GM19035 (cell line): ENCODE measurements around the gene BCO2.

Experiments
- ATAC-seq: cut with Tn5 transposase; IDR thresholded peaks from one replicate; pipeline ENCODE4 v1.9.1; 2021; ENCODE audit not compliant: unreplicated experiment

The BCO2 gene

DNA sequence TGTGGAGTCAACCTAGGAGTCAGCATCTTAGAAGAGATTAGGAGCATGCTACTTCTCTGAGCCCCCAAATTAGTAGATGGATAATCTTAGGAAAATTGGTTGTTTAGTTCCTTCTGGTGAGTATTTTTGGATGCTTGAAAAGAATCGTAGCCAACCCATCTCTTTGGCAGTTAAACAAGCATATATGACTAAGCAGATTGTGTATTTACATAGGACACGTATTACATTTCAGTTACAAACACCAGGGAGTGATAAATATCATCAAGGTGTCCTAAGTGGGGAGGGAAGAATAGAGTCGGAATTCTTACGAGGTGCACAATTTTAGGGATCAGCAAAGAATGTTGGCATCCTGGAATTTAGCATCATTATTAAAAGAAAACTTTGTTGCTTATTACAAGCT, 71.9 kb downstream of the BCO2 start:
- no peak for ATAC-seq

DNA sequence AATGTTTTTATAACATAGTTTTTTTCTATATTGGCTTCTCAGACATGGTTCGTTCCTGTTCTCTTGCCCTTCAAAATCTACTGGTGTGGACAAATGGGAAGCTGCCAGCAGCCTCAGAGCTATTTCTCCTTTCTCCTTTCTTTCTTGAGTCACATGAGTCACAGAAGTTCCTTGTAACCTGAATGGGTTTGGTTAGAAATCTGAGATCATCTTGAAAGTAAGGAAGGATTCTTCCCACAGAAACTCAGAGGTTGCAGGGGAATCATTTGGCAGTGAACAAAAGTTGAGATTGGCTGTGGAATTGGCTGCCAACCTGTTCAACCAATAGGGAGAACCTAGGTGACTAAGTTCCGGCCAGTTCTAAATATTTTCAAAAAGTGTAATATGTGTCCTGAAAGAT, 72.9 kb downstream of the BCO2 start:
- no peak for ATAC-seq

DNA sequence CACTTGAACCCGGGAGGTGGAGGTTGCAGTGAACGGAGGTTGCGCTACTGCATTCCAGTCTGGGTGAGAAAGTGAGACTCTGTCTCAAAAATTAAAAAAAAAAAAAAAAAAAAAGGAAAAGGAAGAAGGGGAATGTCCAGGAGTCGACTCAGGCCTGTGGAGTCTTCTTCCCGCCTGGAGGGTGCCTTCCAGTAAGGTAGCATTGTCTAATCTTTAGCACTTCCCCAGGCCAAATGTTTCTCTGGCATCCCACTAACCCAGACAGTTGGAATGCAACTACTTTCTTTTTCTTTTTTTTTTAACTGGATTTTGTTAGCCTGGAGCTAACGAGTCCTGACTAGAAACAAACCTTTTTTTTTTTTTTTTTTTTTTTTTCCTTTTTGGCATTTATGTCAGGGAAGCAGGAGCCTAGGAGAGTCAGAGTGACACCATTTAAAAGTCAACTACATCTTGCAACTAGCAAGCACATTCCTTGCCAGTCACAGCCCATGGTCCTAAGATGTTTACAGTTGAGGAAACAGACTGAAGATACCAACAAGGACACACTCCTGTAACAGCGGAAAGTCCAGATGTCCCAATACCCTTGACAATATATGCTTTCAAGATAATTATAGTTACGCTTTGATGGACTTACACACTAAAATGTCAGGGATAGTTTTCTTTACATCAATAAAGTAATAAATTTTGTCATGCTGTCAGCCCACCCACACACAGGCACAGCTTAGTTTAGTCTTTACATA, 74.7 kb downstream of the BCO2 start:
- ATAC-seq, result no peak

DNA sequence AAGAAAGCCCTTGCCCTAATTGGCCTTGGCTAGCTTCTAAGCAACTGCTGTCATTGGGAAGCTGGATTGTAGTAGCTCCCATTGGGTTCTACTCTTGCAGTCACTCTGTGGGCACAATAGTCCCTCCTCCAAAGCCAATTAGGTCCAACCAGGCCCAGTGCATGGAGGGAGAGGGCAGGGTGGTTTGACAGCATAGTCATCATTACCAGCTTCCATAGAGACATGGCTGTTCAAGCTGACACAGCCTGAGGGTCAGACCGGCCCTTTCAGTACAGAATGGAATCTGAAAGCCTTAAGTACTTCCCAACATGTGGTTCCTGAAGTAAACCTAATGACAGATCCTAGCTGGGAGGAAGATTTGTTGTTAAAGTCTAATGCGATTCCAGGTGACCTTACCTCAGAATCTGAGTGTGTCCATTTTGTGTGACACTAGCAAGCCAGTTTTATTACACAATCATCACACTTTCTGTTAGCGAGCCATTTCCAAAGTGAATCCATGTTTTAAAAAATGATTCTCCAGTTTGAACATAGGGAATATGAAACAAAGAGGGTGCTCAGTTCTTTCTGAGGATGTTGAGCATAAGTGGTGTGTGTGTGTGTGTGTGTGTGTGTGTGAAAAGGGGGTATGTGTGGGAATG, 78.4 kb downstream of the BCO2 start:
- no peak for ATAC-seq

DNA sequence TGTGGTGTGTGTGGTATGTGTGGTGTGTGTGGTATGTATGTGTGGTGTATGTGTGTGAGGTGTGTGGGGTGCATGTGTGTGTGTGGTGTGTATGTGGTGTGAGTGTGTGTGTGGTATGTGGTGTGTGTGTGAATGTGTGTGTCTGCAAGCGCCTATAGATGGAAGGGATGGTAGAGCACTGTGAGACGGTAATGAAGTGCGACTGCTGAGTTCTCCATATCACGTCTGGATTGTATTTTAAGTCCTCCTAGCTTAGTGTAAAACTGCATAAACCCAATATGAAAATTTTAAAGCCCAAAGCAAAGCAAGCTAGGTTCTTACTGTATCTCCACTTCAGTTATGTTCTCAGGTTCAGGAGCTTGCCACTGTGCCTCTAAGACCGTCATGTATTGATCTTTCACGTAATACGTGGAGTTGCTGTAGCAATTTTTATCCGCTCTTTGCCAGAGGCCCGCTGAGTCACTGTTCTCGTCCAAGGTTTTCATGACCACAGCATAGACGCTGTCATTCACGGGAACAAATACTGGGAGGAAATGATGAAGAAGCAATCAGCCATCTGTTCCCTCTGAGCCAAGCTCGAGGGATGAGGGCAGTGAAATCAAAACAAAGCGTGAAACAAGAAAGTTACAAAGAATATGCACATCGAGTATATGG, 79.9 kb downstream of the BCO2 start:
- ATAC-seq, result no peak

DNA sequence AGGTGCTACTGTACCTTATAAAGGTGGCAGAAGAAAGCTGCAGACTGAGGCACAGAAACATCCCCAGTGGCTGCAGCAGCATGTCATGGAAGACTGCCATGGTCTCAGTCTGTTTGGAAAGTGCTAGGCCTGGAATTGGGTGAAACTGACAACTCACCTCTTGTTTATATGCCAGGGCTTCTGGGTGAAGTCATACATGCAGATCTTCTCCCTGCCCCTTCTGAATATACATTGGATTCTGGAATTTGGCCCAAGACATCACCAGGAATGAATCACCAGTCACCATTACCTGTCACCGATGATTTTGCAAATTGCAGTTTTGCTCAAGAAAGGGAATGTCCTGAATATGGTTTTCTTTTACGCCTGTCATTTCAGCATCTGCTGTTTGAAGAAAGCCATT, 85.2 kb downstream of the BCO2 start, which contains the start of gene PLET1:
Gene PLET1, minus strand, starts transcription at position 371 of the 400 bp plus-strand sequence. Its CDS starts 271 bp downstream, at position 100.
- no peak for ATAC-seq

DNA sequence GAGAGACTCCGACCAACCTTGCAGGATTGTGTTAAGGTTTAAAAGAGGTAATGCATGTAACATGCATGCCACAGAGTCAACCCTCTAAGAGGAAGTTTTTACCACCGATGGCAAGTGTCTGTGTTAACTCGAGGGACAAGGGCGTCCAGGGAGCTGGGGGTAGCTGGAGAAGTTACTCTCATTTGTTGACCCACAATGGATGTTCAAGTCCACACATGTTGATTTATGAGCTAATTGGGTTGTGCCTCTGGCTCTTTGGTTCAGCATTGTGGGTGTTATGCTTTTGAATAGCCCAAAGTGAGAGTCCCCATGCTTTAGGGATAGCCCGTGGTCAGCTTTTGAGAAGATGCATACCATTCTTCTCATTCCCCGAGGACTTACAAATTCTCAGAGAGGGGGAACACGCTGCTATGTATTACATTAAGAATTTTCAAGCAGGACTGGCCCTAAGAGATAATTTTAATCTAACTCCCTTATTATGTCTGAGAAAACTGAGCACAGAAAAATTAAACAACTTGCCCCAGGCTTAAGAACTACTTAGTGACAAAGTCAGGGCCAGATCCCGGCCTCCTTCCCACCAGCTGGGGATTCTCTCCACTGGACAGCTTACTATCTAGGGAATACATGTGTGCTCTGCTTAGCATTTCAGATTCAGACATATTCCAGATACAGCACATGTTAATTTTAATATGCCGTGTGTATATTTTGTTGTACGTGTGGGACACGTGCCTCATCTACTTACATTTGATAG, 90.5 kb downstream of the BCO2 start:
- ATAC-seq, result no peak

DNA sequence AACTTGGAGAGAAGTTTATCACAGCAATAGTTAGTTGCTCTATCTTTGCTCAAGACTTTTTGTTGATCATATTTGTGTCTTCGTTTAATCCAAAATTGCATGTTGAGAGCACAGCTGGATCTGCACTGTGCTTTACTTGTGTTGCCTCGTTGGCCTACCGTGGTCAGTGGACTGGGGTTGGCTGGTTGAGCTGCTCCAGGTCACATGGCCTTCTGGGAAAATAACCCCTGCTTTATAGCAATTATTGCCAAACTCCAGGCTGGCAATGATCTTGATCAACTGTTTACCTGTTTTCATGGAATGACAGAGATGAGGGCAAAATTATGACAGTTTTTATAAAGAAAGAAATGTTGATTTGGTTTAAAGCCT, 91.1 kb downstream of the BCO2 start:
- ATAC-seq, result no peak

DNA sequence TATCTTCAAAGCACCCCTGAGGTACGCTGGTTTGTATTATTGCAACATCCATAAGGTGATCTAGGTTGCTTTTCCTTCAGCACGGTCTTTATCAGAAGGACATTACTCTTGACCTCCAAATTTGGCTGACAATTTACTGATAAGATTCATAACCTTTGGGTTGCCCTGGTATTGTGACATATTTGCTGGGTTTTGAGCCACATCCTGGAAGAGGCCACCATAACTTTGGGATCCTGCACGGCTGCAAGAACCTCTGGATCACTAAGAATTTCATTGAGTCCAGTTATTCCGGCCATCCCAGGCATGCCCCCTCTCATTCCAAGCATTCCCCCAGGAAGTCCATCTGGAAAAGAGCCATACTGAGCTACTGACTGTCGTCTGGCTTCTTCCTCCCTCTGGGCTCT, 91.9 kb downstream of the BCO2 start:
- ATAC-seq, result no peak

DNA sequence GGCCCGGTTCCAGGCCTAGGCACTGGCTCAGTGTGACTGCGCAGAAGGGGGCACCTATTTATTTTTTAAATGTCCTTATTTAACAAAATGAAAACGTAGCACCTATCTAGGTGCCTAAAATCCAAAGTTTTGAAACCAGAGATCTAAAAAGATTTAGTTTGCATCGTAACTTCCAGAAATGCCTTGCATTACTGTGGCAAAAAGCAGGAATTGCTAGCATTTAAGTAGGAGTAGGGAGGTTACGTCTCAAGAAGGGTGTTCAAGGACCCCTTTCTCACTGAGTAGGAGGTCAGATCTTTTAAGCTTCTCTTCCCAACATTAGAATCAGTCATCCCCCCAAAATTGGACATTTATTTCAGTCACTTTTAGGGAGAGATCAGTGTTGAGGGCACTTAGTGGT, 93.1 kb downstream of the BCO2 start:
- ATAC-seq, result no peak
